B cell (primary cell): ENCODE measurements around the gene RERE.

Experiments
- EZH2 ChIP-seq: IDR thresholded peaks from 2 replicates; pipeline ENCODE4 v1.6.1; 2012; ENCODE audit warnings: borderline replicate concordance, low read depth, mild to moderate bottlenecking, moderate library complexity, low read length; ENCODE audit not compliant: insufficient read depth, poor library complexity, severe bottlenecking
- TF ChIP-seq, protein P1 (sequence below): fragments of 200-600 bp; IDR thresholded peaks from one replicate; pipeline ENCODE4 v1.8.0; 2022; ENCODE audit warnings: antibody characterized with exemption, mild to moderate bottlenecking

DNA sequence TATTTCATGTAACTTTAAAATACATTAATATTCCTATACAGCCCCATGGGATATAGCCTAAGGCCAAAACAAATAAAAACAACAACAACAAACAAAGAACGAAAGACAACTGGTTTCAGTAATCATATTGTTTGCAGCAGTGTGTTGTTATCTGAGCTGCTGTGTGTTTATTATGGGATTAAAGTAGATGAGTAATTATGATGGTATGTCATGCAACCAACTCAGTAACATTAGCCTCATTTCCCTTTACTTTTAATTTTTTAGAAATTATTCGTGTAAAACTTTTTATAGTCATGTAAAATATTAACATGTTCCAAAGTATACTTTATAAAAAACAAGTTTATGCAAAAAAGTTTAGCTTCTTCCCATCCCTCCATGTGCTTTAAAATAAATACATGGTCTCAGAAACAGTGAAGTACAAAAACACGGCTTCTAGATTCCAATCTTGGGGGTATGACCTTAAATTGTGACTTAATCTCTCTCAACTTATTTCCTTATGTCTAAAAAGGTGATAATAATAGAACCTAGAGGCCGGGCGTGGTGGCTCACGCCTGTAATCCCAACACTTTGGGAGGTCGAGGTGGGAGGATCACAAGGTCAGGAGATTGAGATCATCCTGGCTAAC is 323.4 kb downstream of the RERE start:
- TF ChIP-seq, protein P1, sequence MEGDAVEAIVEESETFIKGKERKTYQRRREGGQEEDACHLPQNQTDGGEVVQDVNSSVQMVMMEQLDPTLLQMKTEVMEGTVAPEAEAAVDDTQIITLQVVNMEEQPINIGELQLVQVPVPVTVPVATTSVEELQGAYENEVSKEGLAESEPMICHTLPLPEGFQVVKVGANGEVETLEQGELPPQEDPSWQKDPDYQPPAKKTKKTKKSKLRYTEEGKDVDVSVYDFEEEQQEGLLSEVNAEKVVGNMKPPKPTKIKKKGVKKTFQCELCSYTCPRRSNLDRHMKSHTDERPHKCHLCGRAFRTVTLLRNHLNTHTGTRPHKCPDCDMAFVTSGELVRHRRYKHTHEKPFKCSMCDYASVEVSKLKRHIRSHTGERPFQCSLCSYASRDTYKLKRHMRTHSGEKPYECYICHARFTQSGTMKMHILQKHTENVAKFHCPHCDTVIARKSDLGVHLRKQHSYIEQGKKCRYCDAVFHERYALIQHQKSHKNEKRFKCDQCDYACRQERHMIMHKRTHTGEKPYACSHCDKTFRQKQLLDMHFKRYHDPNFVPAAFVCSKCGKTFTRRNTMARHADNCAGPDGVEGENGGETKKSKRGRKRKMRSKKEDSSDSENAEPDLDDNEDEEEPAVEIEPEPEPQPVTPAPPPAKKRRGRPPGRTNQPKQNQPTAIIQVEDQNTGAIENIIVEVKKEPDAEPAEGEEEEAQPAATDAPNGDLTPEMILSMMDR = no peak
- no peak for TF ChIP-seq EZH2
